NCI-H146 treated with DMSO at 0.1 percent for 48 hours (cell line): ENCODE results near the gene ADAM33.

Experiments used
- DNase-seq: peaks from one replicate; lab custom pipeline; 2025; ENCODE audit not compliant: unreplicated experiment; lab: John Stamatoyannopoulos, UW

The ADAM33 gene

GRCh38 chr20:3687655-3688054, 5.8 kb upstream of the ADAM33 start:
- DNase-seq = no peak

GRCh38 chr20:3686867-3687321, 5.1 kb upstream of the ADAM33 start:
- no peak for DNase-seq

- no peak for DNase-seq
These were observed 4.6 kb upstream of the ADAM33 start for GRCh38 chr20:3686421-3686820.

- no peak for DNase-seq
These were observed 3.5 kb upstream of the ADAM33 start for GRCh38 chr20:3685341-3685740.

GRCh38 chr20:3681352-3681930, 369 bp downstream of the ADAM33 start:
- DNase-seq = no peak

GRCh38 chr20:3680701-3681351, 984 bp downstream of the ADAM33 start:
- DNase-seq = no peak

GRCh38 chr20:3679749-3680700, 1.8 kb downstream of the ADAM33 start:
- DNase-seq = no peak

GRCh38 chr20:3678856-3679720, 2.7 kb downstream of the ADAM33 start:
- DNase-seq = no peak

GRCh38 chr20:3678198-3678597, 3.6 kb downstream of the ADAM33 start:
- no peak for DNase-seq

GRCh38 chr20:3677733-3678132, 4.1 kb downstream of the ADAM33 start:
- DNase-seq = no peak

- DNase-seq = no peak
These were observed 6.6 kb downstream of the ADAM33 start for GRCh38 chr20:3674995-3675900.

GRCh38 chr20:3674447-3674846, 7.4 kb downstream of the ADAM33 start:
- DNase-seq = no peak

- DNase-seq = no peak
These were observed 8.4 kb downstream of the ADAM33 start for GRCh38 chr20:3673221-3674070.

- DNase-seq = no peak
These were observed 9.2 kb downstream of the ADAM33 start for GRCh38 chr20:3672547-3673171.

- no peak for DNase-seq
These were observed 9.7 kb downstream of the ADAM33 start for GRCh38 chr20:3671986-3672546.

- no peak for DNase-seq
These were observed 10.9 kb downstream of the ADAM33 start for GRCh38 chr20:3670945-3671344.

GRCh38 chr20:3670511-3670910, 11.3 kb downstream of the ADAM33 start:
- DNase-seq = no peak

GRCh38 chr20:3669710-3670367, 12.0 kb downstream of the ADAM33 start:
- DNase-seq = no peak
